Body of pancreas (tissue), 4 donors: ENCODE results near the gene TENM3. TPM values are rescaled to one million over a fixed set of nuclear protein-coding genes. Genes with fewer than 3 reads are reported as not detected.
"Not testable (repeated sequence)": the region's sequence is repeated elsewhere in the genome, so short reads cannot be mapped to it uniquely, and the experiment has no call there.

ENCODE experiments used
- ATAC-seq: fragments of 150-250 bp; one replicate; pipeline ENCODE4 v1.9.1; 2016
- DNase-seq, 4 donors: peaks; one replicate each; pipeline ENCODE4 v3.0.0-alpha.2; 2019
- H3K27ac ChIP-seq, 4 donors: fragments of 200-600 bp; sonication (generic); 1 replicate in 3 of 4; 2 replicates in 1 of 4; pipeline versions ENCODE4 v1.5.1 to v1.6.1; 2016 to 2019; ENCODE audit warnings: mild to moderate bottlenecking in 1 of 4, mixed read lengths in 1 of 4, moderate library complexity in 1 of 4
- H3K27me3 ChIP-seq, 2 donors: fragments of 200-600 bp; sonication (generic); one replicate each; pipeline ENCODE4 v1.6.0; 2016; ENCODE audit warnings: mild to moderate bottlenecking in 1 of 2
- H3K36me3 ChIP-seq, 2 donors: fragments of 200-600 bp; sonication (generic); replicated peaks in 1 of 2; 2 replicates each; pipeline ENCODE4 v1.5.1; 2016; ENCODE audit warnings: low read depth in 2 of 2; ENCODE audit not compliant: insufficient read depth in 1 of 2
- H3K4me1 ChIP-seq: fragments of 200-600 bp; sonication (generic); one replicate; pipeline ENCODE4 v1.6.0; 2016
- H3K4me3 ChIP-seq, 2 donors: fragments of 200-600 bp; sonication (generic); 1 replicate in 1 of 2; 2 replicates in 1 of 2; pipeline ENCODE4 v1.5.1; 2016 to 2019
- H3K9me3 ChIP-seq, 3 donors: fragments of 200-600 bp; sonication (generic); 1 replicate in 2 of 3; 2 replicates in 1 of 3; pipeline ENCODE4 v1.5.1; 2016
- POLR2A ChIP-seq, 3 donors: fragments of 450-650 bp; IDR thresholded peaks; one replicate each; pipeline ENCODE4 v1.6.1; 2016; ENCODE audit warnings: antibody characterized with exemption in 3 of 3, mild to moderate bottlenecking in 2 of 3
- WGBS, 2 donors: methylation state at CpG; one replicate each; pipeline ENCODE4 v1.1.5; 2017; 5-methylcytosine and 5-hydroxymethylcytosine counted together
- intact Hi-C: fragments of 100-400 bp; cut with DNase I; formaldehyde crosslinking; loops from one replicate; pipeline ENCODE4 v1.15.1; 2023
- total RNA-seq, 2 donors: library from RNA; depleted of rRNA; stranded (reverse); fragments of >200 nt; gene quantifications; one replicate each; pipeline ENCODE4 v1.1.0, GENCODE V29; 2016
- TF ChIP-seq, protein P1 (sequence below), 7 experiments: fragments of 450-650 bp in 4 of 7; fragments of 200-600 bp in 3 of 7; sonication (generic) in 3 of 7; IDR thresholded peaks; one replicate each; pipeline ENCODE4 v1.5.1; 2016 to 2019; ENCODE audit warnings: antibody characterized with exemption in 7 of 7

Gene TENM3
- total RNA-seq, 2 donors from 2014 or later: 2.3 to 9.6 TPM

GRCh38 chr4:182235021-182235795 is 8.0 kb upstream of the TENM3 start:
- DNase-seq (no peak), ATAC-seq (no peak)
- Histone ChIP-seq H3K4me1 (no peaks in the 10 kb centered on the region), H3K36me3 (no peaks in the 10 kb centered on the region), H3K27ac (no peak overlapping the region), H3K4me3 (no peak overlapping the region), H3K27me3 (no peaks in the 10 kb centered on the region), H3K9me3 (no peaks in the 10 kb centered on the region)
- WGBS, 2 donors: 64 to 67% methylated on average over 11 of the region's 11 CpGs
- TF ChIP-seq, protein P1, sequence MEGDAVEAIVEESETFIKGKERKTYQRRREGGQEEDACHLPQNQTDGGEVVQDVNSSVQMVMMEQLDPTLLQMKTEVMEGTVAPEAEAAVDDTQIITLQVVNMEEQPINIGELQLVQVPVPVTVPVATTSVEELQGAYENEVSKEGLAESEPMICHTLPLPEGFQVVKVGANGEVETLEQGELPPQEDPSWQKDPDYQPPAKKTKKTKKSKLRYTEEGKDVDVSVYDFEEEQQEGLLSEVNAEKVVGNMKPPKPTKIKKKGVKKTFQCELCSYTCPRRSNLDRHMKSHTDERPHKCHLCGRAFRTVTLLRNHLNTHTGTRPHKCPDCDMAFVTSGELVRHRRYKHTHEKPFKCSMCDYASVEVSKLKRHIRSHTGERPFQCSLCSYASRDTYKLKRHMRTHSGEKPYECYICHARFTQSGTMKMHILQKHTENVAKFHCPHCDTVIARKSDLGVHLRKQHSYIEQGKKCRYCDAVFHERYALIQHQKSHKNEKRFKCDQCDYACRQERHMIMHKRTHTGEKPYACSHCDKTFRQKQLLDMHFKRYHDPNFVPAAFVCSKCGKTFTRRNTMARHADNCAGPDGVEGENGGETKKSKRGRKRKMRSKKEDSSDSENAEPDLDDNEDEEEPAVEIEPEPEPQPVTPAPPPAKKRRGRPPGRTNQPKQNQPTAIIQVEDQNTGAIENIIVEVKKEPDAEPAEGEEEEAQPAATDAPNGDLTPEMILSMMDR (IDR thresholded peaks at IDR 0.05): no peak
- no peak for TF ChIP-seq POLR2A (IDR thresholded peaks at IDR 0.05)
- intact Hi-C loops: no loop called here

- Histone ChIP-seq H3K27me3 (no peaks in the 10 kb centered on the region), H3K9me3 (no peaks in the 10 kb centered on the region), H3K4me3 (no peak overlapping the region), H3K27ac (no peak overlapping the region), H3K4me1 (no peaks in the 10 kb centered on the region), H3K36me3 (no peaks in the 10 kb centered on the region)
- intact Hi-C loops: no loop called here
- DNase-seq (no peak), ATAC-seq (no peak)
- no peak for TF ChIP-seq POLR2A (IDR thresholded peaks at IDR 0.05)
- TF ChIP-seq, protein P1 (IDR thresholded peaks at IDR 0.05): no peak
- 49 to 53% methylated on average over 2 of the region's 2 CpGs for WGBS, 2 donors
Measured at GRCh38 chr4:182236186-182236585, 7.0 kb upstream of the TENM3 start.

DNA sequence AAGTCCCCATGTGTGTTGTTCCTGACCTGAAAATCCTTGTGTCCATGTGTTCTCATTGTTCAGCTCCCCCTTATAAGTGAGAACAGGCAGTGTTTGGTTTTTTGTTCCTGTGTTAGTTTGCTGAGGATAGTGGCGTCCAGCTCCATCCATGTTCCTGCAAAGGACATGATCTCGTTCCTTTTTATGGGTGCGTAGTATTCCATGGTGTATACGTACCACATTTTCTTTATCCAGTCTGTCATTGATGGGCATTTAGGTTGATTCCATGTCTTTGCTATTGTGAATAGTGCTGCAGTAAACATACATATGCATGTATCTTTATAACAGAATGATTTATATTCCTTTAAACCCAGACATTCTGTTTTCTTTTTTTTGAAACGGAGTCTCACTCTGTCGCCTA is 6.2 kb upstream of the TENM3 start:
- H3K4me1 ChIP-seq, H3K27me3 ChIP-seq, DNase-seq, H3K36me3 ChIP-seq, H3K9me3 ChIP-seq, H3K4me3 ChIP-seq, intact Hi-C loops, H3K27ac ChIP-seq, ATAC-seq: not testable (repeated sequence)
- WGBS, 2 donors: 76 to 82% methylated on average over 6 of the region's 6 CpGs

DNA sequence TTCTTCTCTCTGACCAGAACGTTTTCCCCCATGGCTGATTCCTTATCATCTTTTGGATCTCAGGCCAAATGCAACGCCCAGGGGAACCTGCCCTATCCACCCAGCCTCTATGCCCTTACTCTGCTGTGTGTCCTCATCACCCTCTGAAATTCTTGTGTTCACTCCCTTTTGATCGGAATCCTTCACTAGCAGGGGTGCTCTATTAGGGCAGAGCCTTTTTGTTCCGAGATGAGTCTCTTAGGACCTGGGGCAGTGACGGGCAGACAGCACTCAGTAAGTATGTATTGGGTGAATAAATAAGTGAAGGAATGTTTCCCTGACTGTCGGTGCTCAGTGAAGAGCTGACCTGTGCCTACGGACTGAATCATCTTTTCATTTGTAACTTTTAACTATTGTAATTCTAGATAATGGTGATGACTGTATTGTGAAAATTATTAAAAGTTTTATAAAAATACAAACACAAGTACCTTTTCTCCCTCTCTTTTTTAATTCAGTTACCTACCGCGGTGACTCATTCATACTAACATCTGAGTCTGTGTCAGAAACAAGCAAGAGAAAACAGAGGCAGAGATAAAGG is 4.8 kb upstream of the TENM3 start:
- no peaks in the 10 kb centered on the region for H3K4me1 ChIP-seq
- no peak for TF ChIP-seq POLR2A (IDR thresholded peaks at IDR 0.05)
- TF ChIP-seq, protein P1 (IDR thresholded peaks at IDR 0.05): no peak
- H3K27ac ChIP-seq: no peak overlapping the region
- 46 to 50% methylated on average over 9 of the region's 9 CpGs for WGBS, 2 donors
- DNase-seq (no peak), ATAC-seq (no peak)
- H3K36me3 ChIP-seq: no peaks in the 10 kb centered on the region
- H3K9me3 ChIP-seq: no peaks in the 10 kb centered on the region
- intact Hi-C loops: no loop called here
- H3K27me3 ChIP-seq: no peaks in the 10 kb centered on the region
- no peak overlapping the region for H3K4me3 ChIP-seq

GRCh38 chr4:182240161-182241130 is 2.8 kb upstream of the TENM3 start:
- 37 to 39% methylated on average over 15 to 18 of the region's 18 CpGs for WGBS, 2 donors
- Histone ChIP-seq H3K9me3 (no peaks in the 10 kb centered on the region), H3K27ac (no peak overlapping the region), H3K27me3 (no peaks in the 10 kb centered on the region), H3K4me1 (peaks cover 1% of the 10 kb centered on the region), H3K4me3 (no peak overlapping the region), H3K36me3 (no peaks in the 10 kb centered on the region)
- TF ChIP-seq, protein P1 (IDR thresholded peaks at IDR 0.05): no peak
- DNase-seq (peak in 1 of 4 donors; percentile 10), ATAC-seq (peak; percentile 60)
- intact Hi-C loops: no loop called here

GRCh38 chr4:182242260-182242659 is 942 bp upstream of the TENM3 start:
- H3K4me1 ChIP-seq, intact Hi-C loops, ATAC-seq, DNase-seq, H3K27ac ChIP-seq, H3K36me3 ChIP-seq, H3K27me3 ChIP-seq, H3K9me3 ChIP-seq, H3K4me3 ChIP-seq: not testable (repeated sequence)
- WGBS, 2 donors: 79 to 89% methylated on average over 4 of the region's 4 CpGs
